HG03354 (cell line): ENCODE data around the gene SLC30A1.

ENCODE experiments used
- ATAC-seq: cut with Tn5 transposase; IDR thresholded peaks from one replicate; pipeline ENCODE4 v1.9.1; 2021; ENCODE audit warnings: mild to moderate bottlenecking; ENCODE audit not compliant: unreplicated experiment, poor library complexity, severe bottlenecking

Gene SLC30A1

GRCh38 chr1:211609120-211610024 is 30.4 kb upstream of the SLC30A1 start:
- no peak for ATAC-seq

- no peak for ATAC-seq
These were observed 29.0 kb upstream of the SLC30A1 start for GRCh38 chr1:211607754-211608473.

- ATAC-seq: peak; percentile 94
These were observed 28.2 kb upstream of the SLC30A1 start for GRCh38 chr1:211606914-211607753.

- peak; percentile 82 for ATAC-seq
These were observed 27.5 kb upstream of the SLC30A1 start for GRCh38 chr1:211606332-211606913.

- no peak for ATAC-seq
These were observed 26.8 kb upstream of the SLC30A1 start for GRCh38 chr1:211605603-211606331.

GRCh38 chr1:211605034-211605433 is 26.1 kb upstream of the SLC30A1 start:
- no peak for ATAC-seq

GRCh38 chr1:211604548-211604947 is 25.6 kb upstream of the SLC30A1 start:
- no peak for ATAC-seq

- no peak for ATAC-seq
These were observed 24.8 kb upstream of the SLC30A1 start for GRCh38 chr1:211603713-211604112.

GRCh38 chr1:211603191-211603701 is 24.3 kb upstream of the SLC30A1 start:
- no peak for ATAC-seq

GRCh38 chr1:211601982-211602670 is 23.2 kb upstream of the SLC30A1 start:
- ATAC-seq: no peak

- no peak for ATAC-seq
These were observed 22.2 kb upstream of the SLC30A1 start for GRCh38 chr1:211601159-211601558.

- no peak for ATAC-seq
These were observed 20.3 kb upstream of the SLC30A1 start for GRCh38 chr1:211599250-211599649.

- ATAC-seq: no peak
These were observed 19.6 kb upstream of the SLC30A1 start for GRCh38 chr1:211598514-211598913.

- ATAC-seq: no peak
These were observed 17.6 kb upstream of the SLC30A1 start for GRCh38 chr1:211596418-211597181.

- no peak for ATAC-seq
These were observed 16.5 kb upstream of the SLC30A1 start for GRCh38 chr1:211595419-211595818.

GRCh38 chr1:211591980-211592493 is 13.1 kb upstream of the SLC30A1 start:
- ATAC-seq: no peak
